ENCODE results near the gene MTARC1. TPM values are rescaled to one million over a fixed set of nuclear protein-coding genes. Genes with fewer than 3 reads are reported as not detected.

Gene MTARC1
- total and polyA plus RNA-seq, 10 donors, result 3.2 to 17.3 (median 8.1) TPM

DNA sequence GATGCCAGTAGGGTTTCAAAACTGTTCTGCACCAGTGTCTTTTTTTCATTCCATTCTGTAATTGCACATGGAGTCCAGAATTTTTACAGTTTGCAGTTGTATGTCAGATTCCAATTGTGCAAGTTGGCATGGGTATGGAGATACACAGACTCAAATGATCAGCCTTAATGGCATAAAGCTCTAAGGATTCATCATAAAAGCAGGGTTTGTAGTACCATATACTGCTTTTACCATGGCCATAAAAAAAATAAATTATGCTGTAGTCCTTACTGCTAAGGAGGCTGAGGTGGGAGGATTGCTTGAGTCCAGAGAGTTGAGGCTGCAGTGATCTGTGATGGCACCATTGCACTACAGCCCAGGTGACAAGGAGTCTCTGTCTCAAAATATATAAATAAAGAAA is 10.3 kb downstream of the MTARC1 start:
- H3K36me3 ChIP-seq, result peaks cover 0 to 64% (median 0%) of the 10 kb centered on the region in 6 donors
- intact Hi-C loops (cut with DNase I; ENCODE audit: low total_unique reads), result no loop called here
- H3K9me3 ChIP-seq, result no peaks in the 10 kb centered on the region
- TF ChIP-seq, protein P1, sequence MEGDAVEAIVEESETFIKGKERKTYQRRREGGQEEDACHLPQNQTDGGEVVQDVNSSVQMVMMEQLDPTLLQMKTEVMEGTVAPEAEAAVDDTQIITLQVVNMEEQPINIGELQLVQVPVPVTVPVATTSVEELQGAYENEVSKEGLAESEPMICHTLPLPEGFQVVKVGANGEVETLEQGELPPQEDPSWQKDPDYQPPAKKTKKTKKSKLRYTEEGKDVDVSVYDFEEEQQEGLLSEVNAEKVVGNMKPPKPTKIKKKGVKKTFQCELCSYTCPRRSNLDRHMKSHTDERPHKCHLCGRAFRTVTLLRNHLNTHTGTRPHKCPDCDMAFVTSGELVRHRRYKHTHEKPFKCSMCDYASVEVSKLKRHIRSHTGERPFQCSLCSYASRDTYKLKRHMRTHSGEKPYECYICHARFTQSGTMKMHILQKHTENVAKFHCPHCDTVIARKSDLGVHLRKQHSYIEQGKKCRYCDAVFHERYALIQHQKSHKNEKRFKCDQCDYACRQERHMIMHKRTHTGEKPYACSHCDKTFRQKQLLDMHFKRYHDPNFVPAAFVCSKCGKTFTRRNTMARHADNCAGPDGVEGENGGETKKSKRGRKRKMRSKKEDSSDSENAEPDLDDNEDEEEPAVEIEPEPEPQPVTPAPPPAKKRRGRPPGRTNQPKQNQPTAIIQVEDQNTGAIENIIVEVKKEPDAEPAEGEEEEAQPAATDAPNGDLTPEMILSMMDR (IDR thresholded peaks at IDR 0.05 in 8 of 11, conservative IDR thresholded peaks at IDR 0.05 in 3 of 11), result no peak
- no peak for TF ChIP-seq POLR2AphosphoS5 (IDR thresholded peaks at IDR 0.05)
- no peak for TF ChIP-seq POLR2A (IDR thresholded peaks at IDR 0.05)
- H3K27me3 ChIP-seq (replicated peaks in 1 of 7), result no peaks in the 10 kb centered on the region
- H3K4me1 ChIP-seq, result peaks cover 0 to 4% (median 0%) of the 10 kb centered on the region in 6 donors
- H3K27ac ChIP-seq, result no peak overlapping the region
- no peak for DNase-seq
- H3K4me3 ChIP-seq, result no peak overlapping the region

DNA sequence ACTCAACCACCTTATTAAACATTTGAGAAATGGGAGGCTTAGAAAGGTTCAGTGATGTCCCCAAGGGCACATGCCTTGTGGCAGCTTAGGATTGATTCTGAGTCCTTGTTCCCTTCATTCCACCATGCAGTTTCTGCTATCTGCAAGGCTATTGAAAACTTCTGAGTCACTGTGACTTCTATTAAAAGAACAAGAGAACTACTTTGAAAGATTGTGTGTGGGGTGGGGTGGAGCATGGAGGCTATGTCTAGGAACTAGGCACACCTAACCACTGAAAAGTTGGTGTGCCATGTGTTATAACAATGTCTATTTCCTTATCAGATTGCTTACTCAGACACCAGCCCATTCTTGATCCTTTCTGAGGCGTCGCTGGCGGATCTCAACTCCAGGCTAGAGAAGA is 10.8 kb downstream of the MTARC1 start:
- WGBS, 5 donors, result 92 to 100% (median 96%) methylated on average over 3 of the region's 3 CpGs
- Histone ChIP-seq H3K27ac (no peak overlapping the region), H3K27me3 (replicated peaks in 1 of 7) (no peaks in the 10 kb centered on the region), H3K36me3 (peaks cover 0 to 69% (median 0%) of the 10 kb centered on the region in 6 donors), H3K4me1 (no peaks in the 10 kb centered on the region), H3K4me3 (no peak overlapping the region), H3K9me3 (no peaks in the 10 kb centered on the region)
- TF ChIP-seq, protein P1 (IDR thresholded peaks at IDR 0.05 in 8 of 11, conservative IDR thresholded peaks at IDR 0.05 in 3 of 11), result no peak
- TF ChIP-seq POLR2A (IDR thresholded peaks at IDR 0.05) (no peak), POLR2AphosphoS5 (IDR thresholded peaks at IDR 0.05) (no peak)
- DNase-seq, result no peak
- intact Hi-C loops (cut with DNase I; ENCODE audit: low total_unique reads), result no loop called here

DNA sequence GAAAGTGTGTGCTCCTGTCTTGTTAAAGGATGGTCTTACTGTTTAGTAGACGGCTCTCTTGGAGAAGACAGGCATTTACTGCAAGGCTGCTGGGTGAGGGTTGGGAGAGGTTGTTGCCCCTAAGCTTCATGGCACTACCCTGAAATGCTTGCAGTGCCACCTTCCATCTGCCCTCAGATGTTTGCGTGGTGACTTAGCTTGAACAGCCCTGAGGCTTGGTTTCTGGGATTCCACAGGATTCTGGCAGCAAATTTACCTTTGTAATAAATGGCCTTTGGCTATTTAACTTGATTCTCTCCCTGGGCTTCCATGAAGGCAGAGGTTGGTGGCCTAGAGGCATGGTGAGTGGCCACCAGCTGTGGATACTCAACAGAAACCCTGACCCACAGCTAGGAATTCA is 11.6 kb downstream of the MTARC1 start:
- Histone ChIP-seq H3K36me3 (peaks cover 0 to 71% (median 0%) of the 10 kb centered on the region in 6 donors), H3K4me1 (no peaks in the 10 kb centered on the region), H3K4me3 (no peak overlapping the region), H3K27ac (no peak overlapping the region), H3K9me3 (no peaks in the 10 kb centered on the region), H3K27me3 (replicated peaks in 1 of 7) (no peaks in the 10 kb centered on the region)
- WGBS, 5 donors, result 93 to 100% (median 100%) methylated on average over 2 of the region's 2 CpGs
- intact Hi-C loops (cut with DNase I; ENCODE audit: low total_unique reads), result no loop called here
- TF ChIP-seq, protein P1 (IDR thresholded peaks at IDR 0.05 in 8 of 11, conservative IDR thresholded peaks at IDR 0.05 in 3 of 11), result no peak
- no peak for TF ChIP-seq POLR2A (IDR thresholded peaks at IDR 0.05)
- TF ChIP-seq POLR2AphosphoS5 (IDR thresholded peaks at IDR 0.05), result no peak
- DNase-seq, result no peak

DNA sequence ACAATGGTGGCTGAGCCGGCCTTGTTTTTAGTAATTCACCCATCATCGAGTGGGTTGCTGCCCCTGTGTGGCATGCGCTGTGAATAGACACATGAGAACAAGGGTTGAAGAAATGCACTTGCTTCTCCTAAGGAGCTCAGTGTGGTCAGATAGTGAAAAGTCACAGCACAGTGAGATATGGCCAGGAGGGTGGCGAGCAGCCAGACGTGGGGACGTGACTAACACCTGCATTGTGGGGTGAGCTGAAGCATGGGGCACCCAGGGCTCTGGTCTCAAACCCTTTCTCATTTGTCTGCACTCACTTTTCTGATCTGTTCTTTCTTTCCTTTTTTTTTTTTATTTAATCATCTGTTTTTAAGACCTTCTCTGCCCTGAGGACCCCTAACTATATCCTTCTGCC is 13.5 kb downstream of the MTARC1 start:
- TF ChIP-seq, protein P1 (IDR thresholded peaks at IDR 0.05 in 8 of 11, conservative IDR thresholded peaks at IDR 0.05 in 3 of 11), result no peak
- no peak for TF ChIP-seq POLR2AphosphoS5 (IDR thresholded peaks at IDR 0.05)
- no peak for TF ChIP-seq POLR2A (IDR thresholded peaks at IDR 0.05)
- H3K4me3 ChIP-seq, result no peak overlapping the region
- no peak overlapping the region for H3K27ac ChIP-seq
- intact Hi-C loops (cut with DNase I; ENCODE audit: low total_unique reads), result no loop called here
- no peak for DNase-seq
- peaks cover 0 to 77% (median 0%) of the 10 kb centered on the region in 6 donors for H3K36me3 ChIP-seq
- 84 to 93% (median 92%) methylated on average over 6 of the region's 6 CpGs for WGBS, 5 donors
- peaks cover 0 to 19% (median 0%) of the 10 kb centered on the region in 6 donors for H3K4me1 ChIP-seq
- H3K9me3 ChIP-seq, result no peaks in the 10 kb centered on the region
- H3K27me3 ChIP-seq (replicated peaks in 1 of 7), result no peaks in the 10 kb centered on the region
